Measurements from ENCODE around the gene ZFYVE19.

ZFYVE19 gene, protein sequence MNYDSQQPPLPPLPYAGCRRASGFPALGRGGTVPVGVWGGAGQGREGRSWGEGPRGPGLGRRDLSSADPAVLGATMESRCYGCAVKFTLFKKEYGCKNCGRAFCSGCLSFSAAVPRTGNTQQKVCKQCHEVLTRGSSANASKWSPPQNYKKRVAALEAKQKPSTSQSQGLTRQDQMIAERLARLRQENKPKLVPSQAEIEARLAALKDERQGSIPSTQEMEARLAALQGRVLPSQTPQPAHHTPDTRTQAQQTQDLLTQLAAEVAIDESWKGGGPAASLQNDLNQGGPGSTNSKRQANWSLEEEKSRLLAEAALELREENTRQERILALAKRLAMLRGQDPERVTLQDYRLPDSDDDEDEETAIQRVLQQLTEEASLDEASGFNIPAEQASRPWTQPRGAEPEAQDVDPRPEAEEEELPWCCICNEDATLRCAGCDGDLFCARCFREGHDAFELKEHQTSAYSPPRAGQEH

DNA sequence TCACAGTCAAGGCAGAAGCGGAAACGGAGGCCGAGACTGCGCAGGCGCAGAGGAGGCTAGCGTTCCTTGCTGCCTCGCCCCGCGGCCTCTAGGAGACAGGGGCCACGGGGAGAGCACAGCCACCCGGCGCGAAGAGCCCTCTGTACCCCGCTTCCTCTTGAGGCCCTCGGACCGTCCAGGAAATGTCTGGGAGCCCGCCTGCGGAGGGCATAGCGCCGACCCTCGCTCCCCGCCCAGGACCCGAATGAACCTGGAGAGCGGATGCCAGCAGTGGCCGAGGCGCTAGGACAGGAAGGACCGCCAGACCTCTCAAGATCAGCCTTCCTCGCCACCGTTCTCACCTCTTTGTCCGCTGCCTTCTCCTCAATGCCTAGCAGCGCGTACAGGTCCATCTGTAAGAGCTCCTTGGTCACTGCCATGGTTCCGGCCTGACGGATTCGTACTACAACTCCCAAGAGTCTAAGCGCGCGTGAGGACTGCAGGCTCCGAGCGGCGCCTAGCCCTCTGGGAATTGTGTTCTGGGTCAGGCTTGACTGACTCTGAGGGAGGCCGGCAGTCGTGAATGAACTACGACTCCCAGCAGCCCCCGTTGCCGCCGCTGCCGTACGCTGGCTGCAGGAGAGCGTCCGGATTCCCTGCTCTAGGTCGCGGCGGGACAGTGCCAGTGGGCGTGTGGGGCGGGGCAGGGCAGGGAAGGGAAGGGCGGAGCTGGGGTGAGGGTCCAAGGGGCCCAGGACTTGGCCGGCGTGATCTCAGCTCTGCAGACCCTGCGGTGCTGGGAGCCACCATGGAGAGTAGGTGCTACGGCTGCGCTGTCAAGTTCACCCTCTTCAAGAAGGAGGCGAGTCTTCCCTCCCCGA lies at the start of gene ZFYVE19, which contains the start of gene DNAJC17:
Gene ZFYVE19 (plus strand): TSS at position 62 of the 860 bp plus-strand sequence. CDS start 501 bp downstream, at position 563.
Gene DNAJC17 (minus strand): TSS at position 446 of the 860 bp plus-strand sequence. CDS start 27 bp downstream, at position 419.
- peak; percentile 79 for DNase-seq

DNA sequence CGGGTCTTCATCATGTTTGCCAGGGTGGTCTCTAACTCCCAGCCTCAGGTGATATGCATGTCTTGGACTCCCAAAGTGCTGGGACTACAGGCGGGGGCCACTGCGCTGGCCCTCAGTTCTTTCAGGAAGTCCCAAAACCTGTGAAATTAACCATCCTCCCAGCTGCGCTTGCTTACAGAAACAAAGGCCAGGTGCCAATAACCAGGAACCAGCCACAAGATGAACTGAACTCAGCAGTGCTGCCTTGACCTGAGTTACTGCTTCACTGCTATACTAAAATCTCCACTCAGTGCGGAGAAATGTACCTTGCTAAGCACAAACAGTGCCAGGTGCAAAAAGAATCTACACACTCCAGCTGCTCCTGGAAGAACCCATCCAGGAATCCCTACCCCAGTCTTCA lies 46.9 kb upstream of the ZFYVE19 start:
- DNase-seq, result no peak

DNA sequence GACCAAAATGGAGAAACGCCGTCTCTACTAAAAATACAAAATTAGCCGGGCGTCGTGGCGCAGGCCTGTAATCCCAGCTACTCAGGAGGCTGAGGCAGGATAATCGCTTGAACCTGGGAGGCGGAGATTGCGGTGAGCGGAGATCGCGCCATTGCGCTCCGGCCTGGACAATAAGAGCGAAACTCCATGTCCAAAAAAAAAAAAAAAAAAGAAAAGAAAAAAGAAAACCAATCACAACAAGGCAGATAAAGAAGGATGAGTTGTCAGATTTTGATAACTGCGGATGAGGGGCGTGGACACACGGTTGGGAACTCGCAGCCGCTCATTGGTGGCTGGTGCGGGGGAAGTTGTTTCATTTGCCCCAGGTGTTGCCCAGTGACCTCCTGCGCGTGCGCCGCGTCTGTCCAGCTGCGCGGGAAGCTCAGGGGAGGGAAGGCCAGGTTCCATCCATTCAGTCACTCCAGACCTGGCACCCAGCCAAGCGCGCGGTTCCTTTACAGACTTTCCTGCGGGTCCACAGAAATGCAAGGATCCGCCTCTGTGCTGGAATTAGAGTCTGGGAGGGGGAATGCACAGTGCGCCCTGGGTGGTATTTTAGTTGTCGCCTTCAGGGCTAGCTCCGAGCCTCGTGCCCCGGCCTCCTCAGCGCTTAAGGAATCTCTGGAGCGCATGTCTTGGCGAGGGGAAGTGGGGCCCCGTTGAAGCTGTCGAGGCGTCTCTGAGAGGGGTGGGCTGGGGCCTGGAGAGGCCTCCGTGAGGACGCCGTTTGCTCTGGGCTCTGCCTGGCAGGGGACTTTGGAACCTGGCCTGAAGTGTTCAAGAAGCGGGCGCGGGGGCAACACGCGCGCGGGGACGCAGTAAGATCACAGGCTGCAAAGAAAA lies 43.7 kb upstream of the ZFYVE19 start:
- DNase-seq, result no peak

DNA sequence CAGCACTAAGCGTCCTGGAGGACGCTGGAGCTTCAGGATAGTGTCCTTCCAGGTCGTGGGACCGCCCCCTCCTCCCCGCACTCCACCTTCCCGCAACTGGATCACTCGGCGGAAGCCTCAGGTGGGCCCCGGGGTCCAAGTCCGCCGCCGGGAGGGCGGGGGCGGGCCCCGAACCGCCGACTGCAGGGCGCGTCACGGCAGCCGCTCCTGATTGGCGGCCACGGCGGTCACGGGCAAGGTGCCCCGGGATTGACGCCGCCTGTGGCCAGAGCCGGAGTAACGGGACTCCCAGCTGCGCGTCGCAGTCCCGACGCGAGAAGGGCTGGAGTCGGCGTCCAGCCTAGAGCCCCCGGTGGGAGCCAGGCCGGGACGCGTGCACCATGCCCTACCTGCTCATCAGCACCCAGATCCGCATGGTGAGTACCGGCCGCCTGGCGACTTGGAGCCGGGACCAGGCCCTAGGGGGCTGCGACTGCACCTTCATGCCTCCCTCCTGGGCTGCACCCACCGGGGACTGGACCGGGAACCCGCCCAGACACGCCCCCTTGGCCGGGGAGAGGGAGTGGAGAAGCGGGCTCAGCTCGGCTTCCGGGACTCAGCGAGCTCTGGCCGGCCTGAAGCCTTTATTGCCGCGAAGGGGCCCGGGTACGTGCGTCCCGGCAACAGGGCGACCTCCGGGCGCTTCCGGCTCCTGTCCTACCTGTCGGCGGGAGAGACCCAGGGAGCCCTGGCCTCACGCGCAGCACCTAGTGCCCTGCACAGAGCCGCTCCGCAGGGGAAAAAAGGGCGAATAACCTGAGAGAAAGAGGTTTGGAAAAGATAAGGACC lies 42.9 kb upstream of the ZFYVE19 start, which contains the start of gene GCHFR:
Gene GCHFR (plus strand): TSS at position 268 of the 828 bp plus-strand sequence. CDS start 113 bp downstream, at position 381.
- DNase-seq, result no peak

DNA sequence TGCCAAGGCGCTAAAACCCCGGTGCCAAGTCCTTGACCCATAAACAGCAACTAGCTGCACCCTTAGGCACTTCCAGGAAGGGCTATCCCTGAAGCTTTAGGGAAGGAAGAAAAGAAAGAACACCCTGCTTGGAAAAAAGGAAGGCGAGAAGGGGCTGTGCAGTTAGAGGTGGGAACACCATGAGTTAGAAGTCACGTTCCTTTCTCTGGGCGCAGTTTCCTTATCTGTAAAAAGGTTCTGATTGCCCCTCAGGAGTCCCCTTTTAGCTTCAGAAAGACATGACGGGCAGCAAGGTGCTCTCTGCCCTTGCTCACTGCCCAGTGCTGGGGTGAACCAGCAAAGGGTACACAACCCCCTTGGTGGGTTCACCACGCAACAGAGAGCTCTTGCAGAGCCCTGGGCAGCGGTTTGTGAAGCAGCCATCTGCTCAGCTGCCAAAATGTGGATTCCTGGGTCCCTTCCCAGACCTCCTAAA lies 42.2 kb upstream of the ZFYVE19 start:
- DNase-seq, result no peak

DNA sequence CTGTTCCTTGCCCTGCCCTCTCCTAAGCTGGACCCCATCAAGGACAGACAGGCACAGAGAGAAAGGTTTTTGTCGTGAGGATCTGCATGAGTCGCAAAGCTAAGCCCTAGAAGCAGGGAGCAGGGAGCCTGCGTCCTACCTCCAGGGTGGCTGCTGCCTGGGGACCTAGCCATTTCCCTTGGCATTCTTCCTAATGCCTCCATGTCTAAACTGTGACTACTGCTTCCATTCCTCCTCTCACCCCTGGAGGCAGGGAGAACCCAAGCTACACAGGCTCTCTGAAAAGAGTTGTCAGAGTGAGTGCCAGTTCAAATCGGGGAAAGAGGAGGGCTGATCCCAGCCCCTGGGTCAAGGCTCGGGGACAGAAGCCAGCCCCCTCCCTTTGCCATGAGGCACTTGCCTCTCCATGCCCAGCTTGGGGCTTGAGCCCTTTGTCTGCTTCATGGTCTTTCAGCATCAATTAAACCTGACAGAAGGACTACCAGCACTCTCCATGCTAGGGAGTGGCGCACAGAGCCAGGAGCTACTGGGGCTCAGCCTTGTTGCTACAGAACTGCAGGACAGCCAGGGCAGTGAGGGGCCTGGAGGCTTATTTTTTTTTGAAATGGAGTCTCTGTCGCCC lies 40.6 kb upstream of the ZFYVE19 start:
- DNase-seq, result no peak

DNA sequence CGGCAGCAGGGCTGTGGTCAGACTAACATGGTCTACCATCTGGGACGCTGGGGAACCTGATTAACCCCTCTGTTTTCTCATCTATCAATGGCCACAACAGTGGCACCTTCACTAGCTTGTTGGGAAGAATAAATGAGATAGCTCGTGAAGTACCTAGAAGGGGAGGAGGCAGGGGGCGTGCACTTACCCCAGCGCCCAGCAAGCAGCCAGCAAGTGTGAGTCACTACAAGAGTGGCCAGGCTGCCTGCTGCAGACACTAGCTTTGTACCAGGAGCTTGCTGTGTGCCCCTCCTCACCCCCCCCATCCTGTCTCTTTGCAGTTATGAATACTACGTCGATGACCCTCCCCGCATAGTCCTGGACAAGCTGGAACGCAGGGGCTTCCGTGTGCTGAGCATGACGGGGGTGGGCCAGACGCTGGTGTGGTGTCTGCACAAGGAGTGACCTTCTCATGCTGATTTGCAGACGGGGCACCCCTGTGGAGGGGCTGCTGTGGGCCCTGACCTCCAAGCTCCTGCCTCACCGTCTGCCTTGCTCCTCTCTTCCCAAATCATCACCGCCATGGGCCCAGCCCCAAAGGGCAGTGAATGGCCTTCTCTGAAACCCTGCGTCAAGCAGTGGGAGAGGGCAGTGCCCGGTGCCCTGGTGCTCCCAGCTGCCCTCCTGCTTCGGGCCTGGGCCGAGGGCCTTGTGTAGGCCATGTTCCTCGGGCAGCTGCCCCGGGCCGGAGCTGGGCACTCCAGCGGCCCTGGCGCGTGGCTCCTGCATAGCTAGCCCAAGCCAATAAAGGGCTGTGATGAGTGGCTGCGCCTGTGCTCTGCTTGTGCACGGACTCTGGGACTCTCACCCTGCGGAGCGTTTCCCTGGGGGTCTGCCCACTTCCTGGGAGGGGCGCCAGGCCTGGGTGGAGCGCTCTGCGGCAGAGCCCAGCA lies 39.7 kb upstream of the ZFYVE19 start:
- DNase-seq, result no peak

DNA sequence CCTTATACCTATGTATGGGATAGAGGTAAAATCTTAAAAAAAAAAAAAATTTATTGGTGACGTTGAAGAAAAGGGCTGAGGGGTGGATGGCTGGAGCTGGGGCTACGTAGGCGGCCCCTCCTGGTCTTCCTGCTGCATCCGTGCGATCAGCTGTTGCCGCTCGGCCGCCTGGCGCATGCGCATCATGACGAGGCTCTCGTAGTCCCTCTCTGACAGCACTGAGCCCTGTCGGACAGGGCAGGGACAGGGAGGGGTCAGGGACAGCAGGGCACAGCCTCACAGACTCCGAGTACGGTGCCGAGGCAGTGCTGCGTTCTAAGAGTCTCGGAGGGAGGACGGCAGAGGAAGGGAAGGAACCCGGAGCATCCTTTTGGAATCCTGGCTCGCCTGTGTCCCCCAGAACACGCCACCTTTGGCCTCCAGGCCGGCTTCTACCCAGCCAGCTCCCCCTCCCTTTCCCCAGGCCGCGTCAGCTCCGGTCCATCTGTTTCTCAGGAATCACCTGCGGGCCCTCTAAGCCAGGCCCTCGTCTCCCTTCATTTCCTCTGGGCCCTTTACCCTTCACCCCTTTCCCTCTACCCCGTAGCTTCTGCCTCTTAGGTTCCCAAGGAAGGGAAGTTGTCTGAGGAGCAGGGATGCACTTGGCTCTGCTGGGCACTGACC lies 38.9 kb upstream of the ZFYVE19 start:
- no peak for DNase-seq

DNA sequence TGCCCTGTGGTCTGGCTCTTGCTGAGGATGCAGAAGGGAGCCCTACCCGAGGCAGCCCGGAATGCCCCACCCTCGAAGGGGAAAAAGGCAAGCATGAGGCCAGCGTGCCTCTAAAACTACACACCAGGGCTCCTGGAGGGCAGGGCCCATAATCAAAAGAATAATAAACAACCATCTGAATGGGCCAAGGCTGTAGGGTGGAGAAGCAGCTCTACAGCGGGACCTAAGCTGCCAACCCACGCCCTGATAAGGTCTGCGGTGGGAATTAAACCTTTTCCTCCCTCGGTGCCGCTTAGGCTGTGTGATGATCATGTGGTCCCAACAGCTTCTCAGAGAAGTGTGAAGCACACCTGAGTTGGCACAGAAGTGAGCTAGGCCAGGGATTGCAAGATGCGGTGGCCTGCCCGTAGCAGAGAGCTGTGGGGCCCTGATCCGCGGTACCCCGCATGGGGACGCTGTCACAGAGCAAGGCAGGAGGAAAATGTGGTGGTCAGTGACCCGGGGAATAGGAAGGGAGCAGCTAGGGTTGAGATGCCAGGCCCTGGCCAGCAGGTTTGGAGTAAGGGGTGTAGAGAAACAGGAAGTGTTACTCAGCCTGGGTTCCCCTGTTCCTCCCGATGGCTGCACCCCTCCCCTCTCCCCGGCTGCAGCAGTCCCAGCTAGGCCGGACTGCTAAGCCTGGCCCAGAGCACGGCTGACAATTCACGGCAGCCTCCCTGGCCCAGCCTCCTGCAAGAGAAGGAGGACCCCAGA lies 38.2 kb upstream of the ZFYVE19 start:
- no peak for DNase-seq

DNA sequence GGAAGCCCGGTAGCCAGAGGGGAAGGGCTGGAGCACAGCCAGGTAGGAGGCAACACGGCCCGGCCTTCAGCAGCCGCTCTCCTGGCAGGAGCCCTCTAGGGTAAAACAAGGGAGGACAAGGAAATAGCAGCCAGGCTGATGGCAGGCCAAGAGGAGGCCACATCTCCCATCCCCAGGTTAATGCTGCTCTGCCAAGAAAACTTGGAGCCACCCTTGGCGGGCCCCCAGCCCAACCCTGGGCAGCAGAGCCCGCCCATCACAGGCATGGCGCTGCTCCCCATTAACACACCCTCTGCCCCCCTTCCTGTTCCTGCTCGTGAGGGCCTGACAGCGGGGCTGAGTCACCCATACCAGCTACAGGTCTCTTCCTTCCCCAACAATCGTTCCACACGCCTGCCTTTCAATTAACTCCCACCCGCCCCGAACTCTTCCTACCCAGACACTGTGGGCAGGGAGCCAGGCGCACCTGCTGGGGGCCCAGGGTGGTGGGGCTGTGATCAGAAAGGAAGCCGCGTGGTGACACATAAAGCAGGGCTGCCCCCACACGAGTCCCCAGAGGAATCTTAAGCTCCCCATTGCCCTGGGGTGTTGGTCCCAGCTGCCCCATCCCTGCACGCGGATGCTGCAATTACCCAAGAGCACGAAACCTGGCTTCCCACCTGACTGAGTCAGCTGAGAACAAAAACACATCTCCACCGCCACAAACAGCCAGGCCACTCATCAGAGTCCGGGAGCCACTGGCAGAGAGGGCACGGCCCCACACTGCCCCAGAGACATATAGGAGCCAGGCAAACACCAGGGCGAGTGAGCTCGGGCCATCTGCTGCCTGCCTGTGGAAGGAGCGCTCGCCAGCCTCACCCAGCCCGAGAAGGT lies 37.4 kb upstream of the ZFYVE19 start, which contains the start of gene C15orf62:
Gene C15orf62 (plus strand): TSS at position 707 of the 873 bp plus-strand sequence. CDS start 516 bp downstream, outside the sequence.
- no peak for DNase-seq

DNA sequence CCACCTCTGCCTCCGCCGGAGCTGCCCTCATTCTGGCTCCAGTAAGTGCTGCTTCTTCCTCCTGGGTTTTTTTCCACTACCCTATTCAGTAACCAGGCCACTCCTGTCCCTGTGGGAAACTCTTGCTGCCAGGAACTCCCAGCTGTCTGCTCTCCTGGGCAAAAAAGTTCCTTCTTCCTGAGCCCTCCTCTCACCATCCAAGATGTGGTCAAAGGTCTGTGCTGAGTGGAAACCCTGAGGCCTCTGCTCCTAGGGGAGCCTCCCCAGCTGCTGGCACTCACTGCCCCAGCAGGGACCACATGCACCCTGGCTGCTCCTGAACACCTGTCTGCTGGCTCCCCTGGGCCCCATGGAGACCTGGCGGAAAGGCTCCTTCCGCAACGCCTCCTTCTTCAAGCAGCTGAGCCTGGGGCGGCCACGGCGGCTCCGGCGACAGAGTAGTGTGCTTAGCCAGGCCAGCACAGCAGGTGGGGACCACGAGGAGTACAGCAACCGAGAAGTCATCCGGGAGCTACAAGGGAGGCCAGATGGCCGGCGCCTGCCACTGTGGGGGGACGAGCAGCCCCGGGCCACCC lies 36.7 kb upstream of the ZFYVE19 start:
- no peak for DNase-seq

DNA sequence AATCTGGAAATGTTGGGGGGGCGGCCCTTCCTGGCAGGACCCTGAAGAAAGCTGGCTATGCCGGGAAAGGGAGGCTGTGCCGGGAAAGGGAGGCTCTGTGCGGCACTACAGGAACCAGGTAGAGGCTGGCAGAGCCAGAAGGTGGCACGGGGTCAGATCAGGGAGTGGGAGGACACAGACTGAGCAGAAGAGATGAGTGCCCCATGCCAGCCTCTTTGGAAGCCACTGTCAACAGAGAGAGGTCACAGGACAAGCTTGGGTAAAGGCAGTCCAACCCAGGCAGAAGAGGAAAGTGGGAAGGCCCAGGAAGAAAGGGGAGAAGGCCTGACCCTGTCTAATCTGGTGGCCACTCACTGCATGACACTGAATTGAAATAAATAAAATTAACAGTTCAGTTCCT lies 35.6 kb upstream of the ZFYVE19 start:
- no peak for DNase-seq

DNA sequence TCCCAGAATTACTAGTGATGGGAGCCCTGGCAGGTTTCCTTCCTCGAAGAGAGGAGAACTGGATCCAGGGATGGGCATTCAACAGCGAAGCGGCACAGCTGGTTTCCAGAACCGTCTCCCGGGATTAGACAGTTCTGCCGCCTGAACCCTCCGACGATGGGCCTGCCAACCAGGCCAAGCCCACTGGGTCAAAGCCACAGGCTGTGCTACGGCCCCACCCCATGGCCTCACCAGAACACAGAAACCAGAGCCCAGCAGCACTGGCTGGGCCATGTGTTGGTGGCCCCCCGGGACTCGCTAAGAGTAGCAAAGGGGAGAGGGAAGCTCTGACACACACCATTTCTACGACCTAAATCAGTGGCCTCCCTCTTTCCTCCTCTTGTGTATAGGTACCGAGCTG lies 34.9 kb upstream of the ZFYVE19 start:
- DNase-seq, result no peak

DNA sequence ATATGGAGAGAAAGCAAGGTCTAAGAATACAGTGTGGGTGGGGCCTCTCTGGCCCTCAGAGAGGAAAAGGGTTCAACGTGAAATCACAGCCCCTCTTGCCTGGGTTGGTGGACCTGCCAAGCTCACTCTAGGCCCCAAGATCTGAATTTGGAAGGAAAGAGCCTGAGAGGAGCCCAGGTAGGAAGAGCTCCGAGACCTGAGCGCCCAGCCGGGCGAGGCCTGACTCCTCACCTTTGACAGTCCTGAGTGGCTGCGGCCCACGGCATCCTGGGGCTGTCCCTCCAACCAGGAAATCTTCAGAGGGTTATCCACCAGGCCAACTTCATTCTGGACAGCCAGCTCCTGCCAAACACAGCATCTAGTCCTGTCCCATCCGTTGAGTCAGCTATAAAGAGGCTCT lies 33.4 kb upstream of the ZFYVE19 start:
- no peak for DNase-seq

DNA sequence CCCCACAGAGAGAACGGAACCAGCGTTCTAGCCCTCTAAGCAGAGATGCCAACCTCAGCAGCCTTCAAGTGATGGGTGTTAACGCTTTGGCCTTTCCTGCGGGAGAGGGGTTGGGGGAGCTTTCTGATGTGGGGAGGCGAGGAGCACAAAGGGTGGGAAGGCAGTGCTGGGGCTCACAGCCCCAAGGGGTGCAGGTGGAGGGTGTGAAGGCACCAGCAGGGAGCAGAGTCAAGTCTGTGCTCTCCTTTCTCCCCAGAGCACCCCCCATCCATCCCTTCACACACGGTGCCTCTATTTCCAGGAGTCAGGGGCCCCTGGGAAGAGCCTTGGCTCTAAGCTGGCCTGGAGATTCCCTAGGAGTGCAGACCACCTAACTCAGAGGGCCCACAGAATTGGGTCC lies 33.0 kb upstream of the ZFYVE19 start:
- DNase-seq, result no peak

DNA sequence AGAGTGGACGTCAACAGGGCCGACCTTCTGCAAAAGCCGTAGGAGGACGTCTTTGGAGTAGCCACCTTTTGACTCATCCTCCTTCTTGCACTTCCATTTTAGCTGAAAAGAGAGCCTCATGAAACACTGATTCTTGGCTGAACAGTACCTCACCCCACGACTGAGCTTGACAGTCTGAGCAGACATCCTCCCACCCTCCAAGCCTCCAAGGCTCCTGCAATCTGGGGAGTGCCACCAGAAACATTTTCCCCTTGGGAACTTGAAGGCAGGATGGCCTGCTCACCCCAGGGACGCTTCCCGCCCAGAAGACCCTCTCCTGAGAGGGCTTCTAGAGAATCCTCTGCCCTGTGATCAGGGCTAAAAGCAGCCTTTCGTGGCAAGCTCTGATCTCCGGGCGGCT lies 31.9 kb upstream of the ZFYVE19 start:
- no peak for DNase-seq

Data from cortex of kidney (tissue), 1 donor.